Measurements from ENCODE around the gene CDC42EP4.

CDC42EP4 gene

GRCh38 chr17:73343739-73344454, 32.1 kb upstream of the CDC42EP4 start:
- H3K4me3 ChIP-seq (ENCODE audit: low read length): no peak overlapping the region
- no peak overlapping the region for H3K4me2 ChIP-seq (ENCODE audit: low read depth, low read length)
- no peak overlapping the region for H3K27ac ChIP-seq (ENCODE audit: low read length)

GRCh38 chr17:73343168-73343634, 31.4 kb upstream of the CDC42EP4 start:
- H3K9me2 ChIP-seq (replicated peaks; ENCODE audit: insufficient read depth, low read length): no peaks in the 10 kb centered on the region
- H3K79me2 ChIP-seq (ENCODE audit: low read length): no peaks in the 10 kb centered on the region
- no peak overlapping the region for H3K27ac ChIP-seq (ENCODE audit: low read length)
- DNase-seq: no peak
- H3K27me3 ChIP-seq (replicated peaks; ENCODE audit: insufficient read depth, low read length): peaks cover 11% of the 10 kb centered on the region; the same call in 1 of the 2 replicates
- H4K20me1 ChIP-seq (ENCODE audit: insufficient read depth, low read length): no peaks in the 10 kb centered on the region
- no peak overlapping the region for H2AFZ ChIP-seq (ENCODE audit: low read length)
- no peaks in the 10 kb centered on the region for H3F3A ChIP-seq (ENCODE audit: insufficient read depth, low read length)
- no peak overlapping the region for H3K9ac ChIP-seq (ENCODE audit: low read length)
- no peaks in the 10 kb centered on the region for H3K36me3 ChIP-seq (replicated peaks; ENCODE audit: insufficient read depth, low read length)
- no peak for TF ChIP-seq EZH2 (optimal IDR thresholded peaks at IDR 0.05; ENCODE audit: low read depth, low read length)
- no peak for TF ChIP-seq EZH2phosphoT487 (IDR thresholded peaks at IDR 0.05; ENCODE audit: low read length)
- TF ChIP-seq CTCF (IDR thresholded peaks at IDR 0.05; ENCODE audit: low read length): no peak
- no peak overlapping the region for H3K4me2 ChIP-seq (ENCODE audit: low read depth, low read length)
- no peak overlapping the region for H3K4me3 ChIP-seq (ENCODE audit: low read length)
- H3K4me1 ChIP-seq (ENCODE audit: low read length): no peaks in the 10 kb centered on the region
- no peaks in the 10 kb centered on the region for H3K9me3 ChIP-seq (replicated peaks; ENCODE audit: insufficient read depth, low read length)

More at GRCh38 chr17:73343739-73344454, 32.1 kb upstream of the CDC42EP4 start:
- no peaks in the 10 kb centered on the region for H3K9me3 ChIP-seq (replicated peaks; ENCODE audit: insufficient read depth, low read length)
- no peaks in the 10 kb centered on the region for H3K4me1 ChIP-seq (ENCODE audit: low read length)
- no peak overlapping the region for H2AFZ ChIP-seq (ENCODE audit: low read length)
- H3K36me3 ChIP-seq (replicated peaks; ENCODE audit: insufficient read depth, low read length): no peaks in the 10 kb centered on the region
- peaks cover 11% of the 10 kb centered on the region; the same call in 1 of the 2 replicates for H3K27me3 ChIP-seq (replicated peaks; ENCODE audit: insufficient read depth, low read length)
- no peaks in the 10 kb centered on the region for H4K20me1 ChIP-seq (ENCODE audit: insufficient read depth, low read length)
- H3F3A ChIP-seq (ENCODE audit: insufficient read depth, low read length): no peaks in the 10 kb centered on the region
- H3K9ac ChIP-seq (ENCODE audit: low read length): no peak overlapping the region
- no peak for DNase-seq
- H3K79me2 ChIP-seq (ENCODE audit: low read length): no peaks in the 10 kb centered on the region
- H3K9me2 ChIP-seq (replicated peaks; ENCODE audit: insufficient read depth, low read length): no peaks in the 10 kb centered on the region
- TF ChIP-seq EZH2 (optimal IDR thresholded peaks at IDR 0.05; ENCODE audit: low read depth, low read length): no peak
- no peak for TF ChIP-seq CTCF (IDR thresholded peaks at IDR 0.05; ENCODE audit: low read length)
- no peak for TF ChIP-seq EZH2phosphoT487 (IDR thresholded peaks at IDR 0.05; ENCODE audit: low read length)

- no peaks in the 10 kb centered on the region for H3K79me2 ChIP-seq (ENCODE audit: low read length)
- H3K27me3 ChIP-seq (replicated peaks; ENCODE audit: insufficient read depth, low read length): peaks cover 11% of the 10 kb centered on the region; the same call in 1 of the 2 replicates
- no peaks in the 10 kb centered on the region for H3F3A ChIP-seq (ENCODE audit: insufficient read depth, low read length)
- no peaks in the 10 kb centered on the region for H3K4me1 ChIP-seq (ENCODE audit: low read length)
- H2AFZ ChIP-seq (ENCODE audit: low read length): no peak overlapping the region
- no peaks in the 10 kb centered on the region for H3K36me3 ChIP-seq (replicated peaks; ENCODE audit: insufficient read depth, low read length)
- DNase-seq: no peak
- H3K9ac ChIP-seq (ENCODE audit: low read length): no peak overlapping the region
- H3K4me2 ChIP-seq (ENCODE audit: low read depth, low read length): no peak overlapping the region
- H3K9me3 ChIP-seq (replicated peaks; ENCODE audit: insufficient read depth, low read length): no peaks in the 10 kb centered on the region
- TF ChIP-seq EZH2phosphoT487 (IDR thresholded peaks at IDR 0.05; ENCODE audit: low read length) (no peak), EZH2 (optimal IDR thresholded peaks at IDR 0.05; ENCODE audit: low read depth, low read length) (no peak)
- no peak overlapping the region for H3K27ac ChIP-seq (ENCODE audit: low read length)
- no peaks in the 10 kb centered on the region for H3K9me2 ChIP-seq (replicated peaks; ENCODE audit: insufficient read depth, low read length)
- no peak overlapping the region for H3K4me3 ChIP-seq (ENCODE audit: low read length)
- H4K20me1 ChIP-seq (ENCODE audit: insufficient read depth, low read length): no peaks in the 10 kb centered on the region
These were observed 30.9 kb upstream of the CDC42EP4 start for GRCh38 chr17:73342541-73343167.

Data from MM.1S (cell line).